H9 (cell line): Measurements from ENCODE around the gene PNPLA1. TPM values are rescaled to one million over a fixed set of nuclear protein-coding genes. Genes with fewer than 3 reads are reported as not detected.

Source experiments
- DNase-seq: peaks from one replicate; pipeline ENCODE4 v3.0.0-alpha.2; 2017
- H2AFZ ChIP-seq: one replicate; pipeline ENCODE4 v1.6.1; 2013; ENCODE audit warnings: mild to moderate bottlenecking, low read length, control low read depth, moderate library complexity
- H2AK5ac ChIP-seq: 2 replicates; pipeline ENCODE4 v1.6.1; 2013; ENCODE audit warnings: low read length, control low read depth, mixed read lengths; ENCODE audit not compliant: insufficient read length
- H2BK120ac ChIP-seq: one replicate; pipeline ENCODE4 v1.6.1; 2013; ENCODE audit warnings: low read depth, mild to moderate bottlenecking, low read length, control low read depth, inconsistent platforms; ENCODE audit not compliant: poor library complexity, severe bottlenecking
- H2BK12ac ChIP-seq: 2 replicates; pipeline ENCODE4 v1.6.1; 2013; ENCODE audit warnings: low read length, control low read depth, mixed read lengths, low read depth; ENCODE audit not compliant: insufficient read length
- H2BK15ac ChIP-seq: 2 replicates; pipeline ENCODE4 v1.6.1; 2013; ENCODE audit warnings: low read depth, low read length, control low read depth
- H2BK20ac ChIP-seq: one replicate; pipeline ENCODE4 v1.6.1; 2013; ENCODE audit warnings: low read depth, mild to moderate bottlenecking, low read length, control low read depth, inconsistent platforms; ENCODE audit not compliant: poor library complexity, severe bottlenecking
- H2BK5ac ChIP-seq: 2 replicates; pipeline ENCODE4 v1.6.1; 2013; ENCODE audit warnings: low read length, control low read depth, mixed read lengths; ENCODE audit not compliant: insufficient read length
- H3K14ac ChIP-seq: 2 replicates; pipeline ENCODE4 v1.6.1; 2013; ENCODE audit warnings: low read length, control low read depth; ENCODE audit not compliant: insufficient read depth
- H3K18ac ChIP-seq: 2 replicates; pipeline ENCODE4 v1.6.1; 2013; ENCODE audit warnings: low read depth, mild to moderate bottlenecking, mixed read lengths, low read length, control low read depth; ENCODE audit not compliant: insufficient read length
- H3K23ac ChIP-seq: 2 replicates; pipeline ENCODE4 v1.6.1; 2013; ENCODE audit warnings: low read length, control low read depth, mixed read lengths, low read depth; ENCODE audit not compliant: insufficient read length
- H3K23me2 ChIP-seq: 2 replicates; pipeline ENCODE4 v1.6.1; 2013; ENCODE audit warnings: low read depth, mild to moderate bottlenecking, mixed read lengths, low read length, control low read depth; ENCODE audit not compliant: insufficient read length, poor library complexity, severe bottlenecking
- H3K27ac ChIP-seq: 2 replicates; pipeline ENCODE4 v1.5.1; 2013; ENCODE audit warnings: low read length, control low read depth, mixed read lengths, low read depth; ENCODE audit not compliant: insufficient read length
- H3K27me3 ChIP-seq: 2 replicates; pipeline ENCODE4 v1.6.1; 2013; ENCODE audit warnings: low read length, control low read depth, inconsistent platforms; ENCODE audit not compliant: insufficient read depth
- H3K4ac ChIP-seq: 2 replicates; pipeline ENCODE4 v1.6.1; 2013; ENCODE audit warnings: low read depth, mild to moderate bottlenecking, control low read depth, inconsistent platforms, low read length, moderate library complexity
- H3K4me1 ChIP-seq: 2 replicates; pipeline ENCODE4 v1.6.1; 2013; ENCODE audit warnings: low read length, control low read depth, inconsistent platforms; ENCODE audit not compliant: insufficient read depth
- H3K4me2 ChIP-seq: 2 replicates; pipeline ENCODE4 v1.6.1; 2013; ENCODE audit warnings: low read length, control low read depth, mixed read lengths; ENCODE audit not compliant: insufficient read length, insufficient read depth
- H3K56ac ChIP-seq: 2 replicates; pipeline ENCODE4 v1.6.1; 2013; ENCODE audit warnings: low read depth, mild to moderate bottlenecking, mixed read lengths, low read length, control low read depth; ENCODE audit not compliant: insufficient read length
- H3K79me1 ChIP-seq: 2 replicates; pipeline ENCODE4 v1.6.1; 2013; ENCODE audit warnings: low read depth, mild to moderate bottlenecking, moderate library complexity, low read length, control low read depth, inconsistent platforms; ENCODE audit not compliant: insufficient read depth, poor library complexity, severe bottlenecking
- H3K79me2 ChIP-seq: 2 replicates; pipeline ENCODE4 v1.6.1; 2013; ENCODE audit warnings: low read length, control low read depth, inconsistent platforms; ENCODE audit not compliant: insufficient read depth
- H3K9ac ChIP-seq: 2 replicates; pipeline ENCODE4 v1.6.1; 2013; ENCODE audit warnings: low read length, control low read depth, mixed read lengths; ENCODE audit not compliant: insufficient read length; ENCODE audit errors: extremely low read depth
- H3K9me3 ChIP-seq: one replicate; pipeline ENCODE4 v1.6.1; 2013; ENCODE audit warnings: low read depth, low read length, inconsistent platforms; ENCODE audit not compliant: control insufficient read depth
- H3T11ph ChIP-seq: one replicate; pipeline ENCODE4 v1.6.1; 2013; ENCODE audit warnings: mild to moderate bottlenecking, low read length, control low read depth, inconsistent platforms
- H4K20me1 ChIP-seq: one replicate; pipeline ENCODE4 v1.6.1; 2013; ENCODE audit not compliant: control insufficient read depth, insufficient read length, insufficient read depth
- H4K5ac ChIP-seq: 2 replicates; pipeline ENCODE4 v1.6.1; 2013; ENCODE audit warnings: low read depth, mild to moderate bottlenecking, mixed read lengths, low read length, control low read depth; ENCODE audit not compliant: insufficient read length
- H4K8ac ChIP-seq: replicated peaks from 2 replicates; pipeline ENCODE4 v1.6.1; 2013; ENCODE audit warnings: low read length, control low read depth, mixed read lengths, low read depth; ENCODE audit not compliant: insufficient read length
- H4K91ac ChIP-seq: 2 replicates; pipeline ENCODE4 v1.6.1; 2013; ENCODE audit warnings: low read depth, mild to moderate bottlenecking, moderate library complexity, mixed read lengths, low read length, control low read depth; ENCODE audit not compliant: insufficient read length
- H3K27ac Mint-ChIP-seq, 3 experiments: 2 replicates in 2 of 3; 3 replicates in 1 of 3; pipeline ENCODE4 v1.8.0; 2020 to 2021; ENCODE audit warnings: mixed read lengths in 3 of 3, mild to moderate bottlenecking in 1 of 3, moderate library complexity in 1 of 3
- H3K27me3 Mint-ChIP-seq: 2 replicates; pipeline ENCODE4 v1.8.0; 2021; ENCODE audit warnings: low read depth, mild to moderate bottlenecking, moderate library complexity, mixed read lengths
- H3K36me3 Mint-ChIP-seq, 3 experiments: 2 replicates in 2 of 3; 3 replicates in 1 of 3; pipeline ENCODE4 v1.8.0; 2020 to 2021; ENCODE audit warnings: low read depth in 3 of 3, mixed read lengths in 3 of 3; ENCODE audit not compliant: insufficient read depth in 1 of 3
- H3K4me1 Mint-ChIP-seq, 2 experiments: 2 replicates each; pipeline ENCODE4 v1.8.0; 2020; ENCODE audit warnings: mixed read lengths in 2 of 2
- H3K4me3 Mint-ChIP-seq, 2 experiments: 2 replicates in 1 of 2; 3 replicates in 1 of 2; pipeline ENCODE4 v1.8.0; 2020 to 2021; ENCODE audit warnings: mild to moderate bottlenecking in 2 of 2, mixed read lengths in 2 of 2, moderate library complexity in 1 of 2
- H3K9me3 Mint-ChIP-seq, 2 experiments: 2 replicates in 1 of 2; 3 replicates in 1 of 2; pipeline ENCODE4 v1.8.0; 2020; ENCODE audit warnings: mild to moderate bottlenecking in 2 of 2, mixed read lengths in 2 of 2, moderate library complexity in 1 of 2
- CTCF ChIP-seq: fragments of 200-600 bp; sonication (generic); conservative IDR thresholded peaks from 3 replicates; pipeline ENCODE4 v1.8.0; 2021; ENCODE audit warnings: antibody characterized with exemption, mild to moderate bottlenecking
- WGBS: extraction: QIAGEN DNeasy Blood & Tissue Kit; methylation state at CpG from one replicate; pipeline ENCODE4 v1.1.7; 2013; ENCODE audit warnings: missing lambda C conversion rate, low lambda C conversion rate, mixed read lengths; ENCODE audit not compliant: insufficient read length; ENCODE audit errors: extremely low coverage; 5-methylcytosine and 5-hydroxymethylcytosine counted together
- total RNA-seq: library from RNA; stranded (reverse); gene quantifications from 2 replicates; pipeline ENCODE4 v1.2.1, GENCODE V29; 2021

PNPLA1 gene
- total RNA-seq, 1 experiment from 2014 or later = 0.09 TPM

GRCh38 chr6:36318690-36319435 is 49.0 kb downstream of the PNPLA1 start:
- peaks cover 20 to 41% of the 10 kb centered on the region in 2 experiments for H3K4me1 Mint-ChIP-seq
- Histone ChIP-seq H4K91ac (no peak overlapping the region), H3K27ac (no peak overlapping the region), H2AK5ac (no peak overlapping the region), H2AFZ (no peak overlapping the region), H3K23me2 (no peaks in the 10 kb centered on the region), H3K9ac (no peak overlapping the region), H3K23ac (no peak overlapping the region), H2BK12ac (no peak overlapping the region), H3K18ac (no peak overlapping the region), H3K9me3 (no peaks in the 10 kb centered on the region), H3K79me2 (no peaks in the 10 kb centered on the region), H3K4me1 (no peaks in the 10 kb centered on the region), H2BK120ac (no peak overlapping the region), H2BK15ac (no peak overlapping the region), H4K8ac (no peak overlapping the region), H2BK5ac (no peak overlapping the region), H3K4me2 (no peak overlapping the region), H4K20me1 (no peaks in the 10 kb centered on the region), H3K14ac (no peak overlapping the region), H3K56ac (no peak overlapping the region), H4K5ac (no peak overlapping the region), H2BK20ac (no peak overlapping the region), H3T11ph (no peak overlapping the region), H3K27me3 (no peaks in the 10 kb centered on the region), H3K4ac (no peak overlapping the region), H3K79me1 (no peaks in the 10 kb centered on the region)
- no peak for DNase-seq
- H3K4me3 Mint-ChIP-seq = no peak overlapping the region
- H3K27me3 Mint-ChIP-seq = peaks cover 6% of the 10 kb centered on the region
- no peaks in the 10 kb centered on the region; a peak in 1 of 5 replicates for H3K9me3 Mint-ChIP-seq
- no CpG with 5 or more reads among the region's 6 CpGs for WGBS
- TF ChIP-seq CTCF = no peak
- no peak overlapping the region for H3K27ac Mint-ChIP-seq
- no peaks in the 10 kb centered on the region for H3K36me3 Mint-ChIP-seq
